ENCODE results near the gene HSPG2.
"Not testable (repeated sequence)": the region's sequence is repeated elsewhere in the genome, so short reads cannot be mapped to it uniquely, and the experiment has no call there.

HSPG2 gene

DNA sequence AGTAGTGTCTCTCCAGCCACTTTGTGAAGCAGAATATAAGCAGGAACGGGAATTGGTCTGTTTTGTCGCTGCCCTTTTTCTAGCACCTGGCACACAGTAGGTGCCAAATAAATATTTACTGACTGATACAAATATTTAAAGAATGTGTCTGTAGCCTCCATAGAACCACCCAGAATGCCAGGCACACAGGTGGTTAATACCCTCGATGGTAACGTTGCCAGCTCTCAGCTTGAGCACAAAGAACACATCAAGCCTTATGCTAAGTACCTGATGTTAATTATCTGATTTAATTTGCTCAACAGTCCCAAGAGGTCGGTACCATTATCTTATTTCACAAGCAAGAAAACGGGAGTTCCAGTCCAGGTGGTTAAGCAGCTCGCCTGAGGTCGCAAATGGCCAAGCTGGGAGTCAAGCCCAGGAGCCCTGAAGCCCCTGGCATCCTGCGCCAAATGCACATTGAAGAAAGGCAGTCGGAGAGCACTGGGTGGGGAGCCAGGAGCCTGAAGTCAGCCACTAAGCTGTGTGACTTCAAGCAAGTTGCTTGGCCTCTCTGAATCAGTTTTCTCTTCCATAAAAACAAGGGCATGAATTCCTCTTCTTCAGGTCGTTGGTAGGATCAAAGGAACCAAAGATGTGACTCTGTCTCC, 26.4 kb downstream of the HSPG2 start:
- peak overlapping the region; percentile 42 for H3K27ac ChIP-seq

DNA sequence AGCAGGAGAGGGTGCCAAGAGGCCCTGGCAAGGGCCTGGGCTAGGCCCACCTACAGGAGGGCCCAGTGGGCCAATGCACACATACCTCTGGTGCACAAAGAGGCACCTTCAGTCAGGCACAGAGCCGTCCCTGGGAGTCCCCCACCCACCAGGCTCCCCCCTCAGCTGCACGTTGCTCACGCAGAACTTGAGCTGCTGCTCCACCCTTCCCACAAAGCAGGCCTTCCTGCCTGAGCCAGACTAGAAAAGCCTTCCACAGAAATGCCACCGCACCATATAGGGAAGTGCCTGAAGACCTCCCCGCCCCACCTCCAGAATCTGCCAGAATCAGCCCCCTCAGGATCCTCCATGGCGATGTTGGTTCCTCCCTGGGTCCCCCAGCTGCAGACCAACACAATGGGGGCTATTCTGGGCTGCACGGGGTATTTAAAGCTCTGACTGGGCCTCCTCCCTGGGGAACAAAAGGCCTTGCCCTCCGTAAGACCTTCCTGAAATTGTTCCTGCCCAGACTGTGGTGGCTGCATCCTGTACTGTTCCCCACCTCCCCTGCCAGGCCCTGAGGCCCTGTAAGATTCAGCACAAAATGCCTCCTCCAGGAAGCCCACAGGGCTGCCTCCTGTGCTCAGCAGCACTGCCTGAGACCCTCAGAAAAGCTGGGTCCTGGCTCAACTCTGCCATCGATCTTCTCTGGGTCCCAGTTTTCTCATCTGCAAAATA, 27.2 kb downstream of the HSPG2 start:
- H3K4me3 ChIP-seq (ENCODE audit: low read depth, low read length), result no peak overlapping the region
- H3K27me3 ChIP-seq (ENCODE audit: control insufficient read depth, insufficient read depth, low read length), result no peaks in the 10 kb centered on the region
- H3K27ac ChIP-seq, result peak overlapping the region; percentile 44
- H3K9ac ChIP-seq, result no peak overlapping the region
- peaks cover 8% of the 10 kb centered on the region for H3K4me1 ChIP-seq
- no peak overlapping the region for H2AFZ ChIP-seq
- no peak overlapping the region for H3K4me2 ChIP-seq (ENCODE audit: low read length)
- TF ChIP-seq, protein P1, sequence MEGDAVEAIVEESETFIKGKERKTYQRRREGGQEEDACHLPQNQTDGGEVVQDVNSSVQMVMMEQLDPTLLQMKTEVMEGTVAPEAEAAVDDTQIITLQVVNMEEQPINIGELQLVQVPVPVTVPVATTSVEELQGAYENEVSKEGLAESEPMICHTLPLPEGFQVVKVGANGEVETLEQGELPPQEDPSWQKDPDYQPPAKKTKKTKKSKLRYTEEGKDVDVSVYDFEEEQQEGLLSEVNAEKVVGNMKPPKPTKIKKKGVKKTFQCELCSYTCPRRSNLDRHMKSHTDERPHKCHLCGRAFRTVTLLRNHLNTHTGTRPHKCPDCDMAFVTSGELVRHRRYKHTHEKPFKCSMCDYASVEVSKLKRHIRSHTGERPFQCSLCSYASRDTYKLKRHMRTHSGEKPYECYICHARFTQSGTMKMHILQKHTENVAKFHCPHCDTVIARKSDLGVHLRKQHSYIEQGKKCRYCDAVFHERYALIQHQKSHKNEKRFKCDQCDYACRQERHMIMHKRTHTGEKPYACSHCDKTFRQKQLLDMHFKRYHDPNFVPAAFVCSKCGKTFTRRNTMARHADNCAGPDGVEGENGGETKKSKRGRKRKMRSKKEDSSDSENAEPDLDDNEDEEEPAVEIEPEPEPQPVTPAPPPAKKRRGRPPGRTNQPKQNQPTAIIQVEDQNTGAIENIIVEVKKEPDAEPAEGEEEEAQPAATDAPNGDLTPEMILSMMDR (IDR thresholded peaks at IDR 0.05), result no peak
- no peaks in the 10 kb centered on the region for H3K79me2 ChIP-seq
- no peaks in the 10 kb centered on the region for H3K36me3 ChIP-seq (ENCODE audit: control insufficient read depth, insufficient read depth, low read length)
- no peaks in the 10 kb centered on the region for H3K9me3 ChIP-seq (ENCODE audit: control insufficient read depth, low read length)

More for the DNA sequence above, 26.4 kb downstream of the HSPG2 start:
- no peak overlapping the region for H3K4me3 ChIP-seq (ENCODE audit: low read depth, low read length)
- H2AFZ ChIP-seq, result no peak overlapping the region
- TF ChIP-seq, protein P1 (IDR thresholded peaks at IDR 0.05), result no peak
- no peaks in the 10 kb centered on the region for H3K79me2 ChIP-seq
- no peaks in the 10 kb centered on the region for H3K9me3 ChIP-seq (ENCODE audit: control insufficient read depth, low read length)
- H3K4me1 ChIP-seq, result peaks cover 13% of the 10 kb centered on the region
- no peaks in the 10 kb centered on the region for H3K36me3 ChIP-seq (ENCODE audit: control insufficient read depth, insufficient read depth, low read length)
- no peaks in the 10 kb centered on the region for H3K27me3 ChIP-seq (ENCODE audit: control insufficient read depth, insufficient read depth, low read length)
- no peak overlapping the region for H3K4me2 ChIP-seq (ENCODE audit: low read length)
- no peak overlapping the region for H3K9ac ChIP-seq

DNA sequence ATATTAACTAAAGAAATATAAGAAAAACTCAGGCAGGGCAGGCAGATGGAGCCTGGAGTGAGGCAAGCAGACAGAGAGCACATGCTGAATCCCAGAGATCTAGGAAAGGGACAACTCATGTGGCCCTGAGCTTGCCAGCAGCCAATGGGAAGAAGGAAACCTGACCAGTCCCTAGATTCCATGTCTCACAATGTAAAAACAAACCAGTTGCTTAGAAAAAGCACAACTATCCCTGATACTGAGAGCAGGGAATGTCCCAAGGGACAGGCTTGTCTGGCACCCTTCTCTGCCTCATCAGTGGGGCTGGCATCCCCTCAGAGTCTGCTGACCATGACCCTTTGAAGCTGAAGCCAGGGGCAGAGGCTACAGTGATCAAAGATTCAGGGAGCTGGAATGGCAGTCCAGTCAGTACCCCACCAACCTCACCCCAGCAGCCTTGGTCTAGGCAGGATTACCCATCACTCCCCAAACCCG, 27.8 kb downstream of the HSPG2 start:
- no peak overlapping the region for H2AFZ ChIP-seq
- peaks cover 3% of the 10 kb centered on the region for H3K4me1 ChIP-seq
- H3K36me3 ChIP-seq (ENCODE audit: control insufficient read depth, insufficient read depth, low read length), result no peaks in the 10 kb centered on the region
- no peak overlapping the region for H3K4me2 ChIP-seq (ENCODE audit: low read length)
- H3K27me3 ChIP-seq (ENCODE audit: control insufficient read depth, insufficient read depth, low read length), result no peaks in the 10 kb centered on the region
- no peak overlapping the region for H3K4me3 ChIP-seq (ENCODE audit: low read depth, low read length)
- no peaks in the 10 kb centered on the region for H3K79me2 ChIP-seq
- no peaks in the 10 kb centered on the region for H3K9me3 ChIP-seq (ENCODE audit: control insufficient read depth, low read length)
- H3K27ac ChIP-seq, result peak overlapping the region; percentile 44
- TF ChIP-seq, protein P1 (IDR thresholded peaks at IDR 0.05), result no peak
- no peak overlapping the region for H3K9ac ChIP-seq

DNA sequence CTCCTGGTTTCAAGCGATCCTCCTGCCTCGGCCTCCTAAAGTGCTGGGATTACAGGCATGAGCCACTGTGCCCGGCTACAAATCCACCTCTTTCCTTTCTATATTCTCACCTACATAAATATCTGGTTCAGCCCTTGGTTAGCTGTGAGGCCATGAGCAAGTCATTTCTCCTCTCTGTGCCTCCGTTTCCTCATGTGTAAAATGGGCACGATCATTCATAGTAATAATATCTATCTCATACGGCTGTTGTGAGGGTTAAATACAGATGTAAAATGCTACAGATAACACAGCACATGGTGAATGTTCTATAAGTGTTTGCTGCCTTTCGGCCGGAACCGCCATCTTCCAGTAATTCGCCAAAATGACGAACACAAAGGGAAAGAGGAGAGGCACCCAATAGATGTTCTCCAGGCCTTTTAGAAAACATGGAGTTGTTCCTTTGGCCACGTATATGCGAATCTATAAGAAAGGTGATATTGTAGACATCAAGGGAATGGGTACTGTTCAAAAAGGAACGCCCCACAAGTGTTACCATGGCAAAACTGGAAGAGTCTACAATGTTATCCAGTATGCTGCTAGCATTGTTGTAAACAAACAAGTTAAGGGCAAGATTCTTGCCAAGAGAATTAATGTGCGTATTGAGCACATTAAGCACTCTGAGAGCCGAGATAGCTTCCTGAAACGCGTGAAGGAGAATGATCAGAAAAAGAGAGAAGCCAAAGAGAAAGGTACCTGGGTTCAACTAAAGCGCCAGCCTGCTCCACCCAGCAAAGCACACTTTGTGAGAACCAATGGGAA, 29.2 kb downstream of the HSPG2 start:
- not testable (repeated sequence) for H3K9me3 ChIP-seq (ENCODE audit: control insufficient read depth, low read length); H2AFZ ChIP-seq; H3K27me3 ChIP-seq (ENCODE audit: control insufficient read depth, insufficient read depth, low read length); H3K79me2 ChIP-seq; H3K4me2 ChIP-seq (ENCODE audit: low read length); H3K4me3 ChIP-seq (ENCODE audit: low read depth, low read length); H3K9ac ChIP-seq; H3K4me1 ChIP-seq; H3K36me3 ChIP-seq (ENCODE audit: control insufficient read depth, insufficient read depth, low read length)
- H3K27ac ChIP-seq, result peak overlapping the region; percentile 44

DNA sequence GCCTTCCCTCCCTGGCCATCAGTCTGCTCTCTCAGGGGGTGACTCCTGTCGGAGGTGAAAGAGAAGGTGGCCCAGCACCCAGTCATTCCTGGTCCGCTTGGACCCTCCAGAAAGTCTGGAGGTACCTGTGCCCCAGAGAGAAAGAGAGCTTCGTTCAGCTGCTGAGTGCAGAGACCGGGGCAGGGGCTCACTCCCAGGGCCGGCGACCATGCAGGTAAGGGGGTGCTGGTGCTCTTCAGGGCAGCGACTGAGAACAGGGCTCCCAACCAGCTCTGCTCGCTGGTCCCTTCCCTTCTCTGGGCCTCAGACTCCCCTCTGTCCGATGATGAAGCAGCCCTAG, 30.1 kb downstream of the HSPG2 start:
- H3K9me3 ChIP-seq (ENCODE audit: control insufficient read depth, low read length), result no peaks in the 10 kb centered on the region
- no peaks in the 10 kb centered on the region for H3K79me2 ChIP-seq
- H3K9ac ChIP-seq, result no peak overlapping the region
- H3K36me3 ChIP-seq (ENCODE audit: control insufficient read depth, insufficient read depth, low read length), result no peaks in the 10 kb centered on the region
- H3K4me3 ChIP-seq (ENCODE audit: low read depth, low read length), result no peak overlapping the region
- peak overlapping the region; percentile 39 for H3K27ac ChIP-seq
- TF ChIP-seq, protein P1 (IDR thresholded peaks at IDR 0.05), result no peak
- H3K27me3 ChIP-seq (ENCODE audit: control insufficient read depth, insufficient read depth, low read length), result no peaks in the 10 kb centered on the region
- no peak overlapping the region for H2AFZ ChIP-seq
- no peak overlapping the region for H3K4me2 ChIP-seq (ENCODE audit: low read length)
- H3K4me1 ChIP-seq, result no peaks in the 10 kb centered on the region
